ENCODE measurements around the gene BAZ2B. TPM values are rescaled to one million over a fixed set of nuclear protein-coding genes. Genes with fewer than 3 reads are reported as not detected.

Gene BAZ2B
- total and polyA plus RNA-seq, 7 donors = 7.6 to 156 (median 105) TPM

GRCh38 chr2:159379181-159379580, 237.2 kb downstream of the BAZ2B start:
- Histone ChIP-seq H3K27me3 (no peaks in the 10 kb centered on the region), H3K9me3 (no peaks in the 10 kb centered on the region), H3K4me1 (no peaks in the 10 kb centered on the region), H3K4me3 (no peak overlapping the region), H3K36me3 (peaks cover 7 to 46% (median 14%) of the 10 kb centered on the region in 4 donors), H3K27ac (no peak overlapping the region)
- TF ChIP-seq POLR2A (IDR thresholded peaks at IDR 0.05) (no peak), EP300 (IDR thresholded peaks at IDR 0.05) (no peak), CTCF (IDR thresholded peaks at IDR 0.05) (no peak), POLR2AphosphoS5 (IDR thresholded peaks at IDR 0.05) (no peak)
- intact Hi-C loops (cut with DNase I) = no loop called here
- WGBS, 2 donors = 0% methylated on average over 1 of the region's 1 CpG
- DNase-seq = no peak

- H3K36me3 ChIP-seq = peaks cover 18 to 48% (median 25%) of the 10 kb centered on the region in 4 donors
- H3K4me1 ChIP-seq = no peaks in the 10 kb centered on the region
- H3K27me3 ChIP-seq = no peaks in the 10 kb centered on the region
- no peaks in the 10 kb centered on the region for H3K9me3 ChIP-seq
- DNase-seq = no peak
- H3K4me3 ChIP-seq = no peak overlapping the region
- intact Hi-C loops (cut with DNase I) = no loop called here
- H3K27ac ChIP-seq = no peak overlapping the region
- TF ChIP-seq CTCF (IDR thresholded peaks at IDR 0.05) (no peak), EP300 (IDR thresholded peaks at IDR 0.05) (no peak), POLR2A (IDR thresholded peaks at IDR 0.05) (no peak), POLR2AphosphoS5 (IDR thresholded peaks at IDR 0.05) (no peak)
Observed at GRCh38 chr2:159375241-159375640, 241.1 kb downstream of the BAZ2B start.

GRCh38 chr2:159371506-159371905, 244.8 kb downstream of the BAZ2B start:
- peaks cover 19 to 69% (median 28%) of the 10 kb centered on the region in 4 donors for H3K36me3 ChIP-seq
- intact Hi-C loops (cut with DNase I) = no loop called here
- WGBS, 2 donors = 48% methylated on average over 2 of the region's 2 CpGs
- H3K9me3 ChIP-seq = no peaks in the 10 kb centered on the region
- DNase-seq = no peak
- H3K4me1 ChIP-seq = no peaks in the 10 kb centered on the region
- no peak for TF ChIP-seq CTCF (IDR thresholded peaks at IDR 0.05)
- no peak for TF ChIP-seq EP300 (IDR thresholded peaks at IDR 0.05)
- TF ChIP-seq POLR2AphosphoS5 (IDR thresholded peaks at IDR 0.05) = no peak
- no peak for TF ChIP-seq POLR2A (IDR thresholded peaks at IDR 0.05)
- H3K27ac ChIP-seq = no peak overlapping the region
- H3K27me3 ChIP-seq = no peaks in the 10 kb centered on the region
- no peak overlapping the region for H3K4me3 ChIP-seq

GRCh38 chr2:159366538-159366937, 249.8 kb downstream of the BAZ2B start:
- H3K4me3 ChIP-seq = no peak overlapping the region
- WGBS, 2 donors = 97% methylated on average over 3 of the region's 3 CpGs
- H3K27me3 ChIP-seq = no peaks in the 10 kb centered on the region
- no peaks in the 10 kb centered on the region for H3K4me1 ChIP-seq
- H3K27ac ChIP-seq = no peak overlapping the region
- no peak for DNase-seq
- no peaks in the 10 kb centered on the region for H3K9me3 ChIP-seq
- TF ChIP-seq EP300 (IDR thresholded peaks at IDR 0.05) = no peak
- TF ChIP-seq POLR2A (IDR thresholded peaks at IDR 0.05) = no peak
- no peak for TF ChIP-seq CTCF (IDR thresholded peaks at IDR 0.05)
- TF ChIP-seq POLR2AphosphoS5 (IDR thresholded peaks at IDR 0.05) = no peak
- intact Hi-C loops (cut with DNase I) = no loop called here
- H3K36me3 ChIP-seq = peaks cover 4 to 84% (median 22%) of the 10 kb centered on the region in 4 donors

- peaks cover 1 to 61% (median 16%) of the 10 kb centered on the region in 4 donors for H3K36me3 ChIP-seq
- H3K4me3 ChIP-seq = no peak overlapping the region
- TF ChIP-seq CTCF (IDR thresholded peaks at IDR 0.05) = no peak
- 88 to 91% methylated on average over 2 of the region's 2 CpGs for WGBS, 2 donors
- no peak for DNase-seq
- H3K27ac ChIP-seq = no peak overlapping the region
- intact Hi-C loops (cut with DNase I) = no loop called here
- peaks cover 0 to 12% (median 0%) of the 10 kb centered on the region in 4 donors for H3K4me1 ChIP-seq
- no peaks in the 10 kb centered on the region for H3K27me3 ChIP-seq
- no peaks in the 10 kb centered on the region for H3K9me3 ChIP-seq
Observed at GRCh38 chr2:159362816-159363251, 253.5 kb downstream of the BAZ2B start.

Data from sigmoid colon (tissue), 7 donors.